Activated naive CD4-positive, alpha-beta T cell treated with anti-CD3 and anti-CD28 coated beads, Interleukin-2, amount 50 U/mL, for 72 hours (primary cell): ENCODE results near the gene POLR2F. TPM values are rescaled to one million over a fixed set of nuclear protein-coding genes. Genes with fewer than 3 reads are reported as not detected.
A peak's percentile ranks its signal among the peaks of the same experiment; 100 is the strongest.

Experiments
- ATAC-seq, 2 donors: fragments of 150-1000 bp; cut with Tn5 transposase; 2 replicates each; pipeline ENCODE4 v1.10.0; 2021; ENCODE audit warnings: mild to moderate bottlenecking in 2 of 2, moderate library complexity in 2 of 2
- DNase-seq, 2 donors: peaks; one replicate each; pipeline ENCODE4 v3.0.0; 2021 to 2022; ENCODE audit warnings: low spot score in 2 of 2
- H3K27ac Mint-ChIP-seq, 2 donors: one replicate each; pipeline ENCODE4 v1.8.0; 2022; ENCODE audit warnings: mild to moderate bottlenecking in 2 of 2, mixed read lengths in 2 of 2
- H3K36me3 Mint-ChIP-seq, 2 donors: one replicate each; pipeline ENCODE4 v1.8.0; 2022; ENCODE audit warnings: mixed read lengths in 2 of 2
- H3K9me3 Mint-ChIP-seq, 2 donors: one replicate each; pipeline ENCODE4 v1.8.0; 2022; ENCODE audit warnings: mixed read lengths in 2 of 2
- total RNA-seq, 2 donors: library from RNA; stranded (reverse); gene quantifications; one replicate each; pipeline ENCODE4 v1.2.3, GENCODE V29; 2022

Gene POLR2F
- total RNA-seq, 2 donors from 2014 or later, result 55.3 to 70.3 TPM

GRCh38 chr22:37999640-38000272 lies 46.3 kb downstream of the POLR2F start:
- ATAC-seq, result peak; percentile 50 to 86
- no peak for DNase-seq
- H3K36me3 Mint-ChIP-seq, result no peaks in the 10 kb centered on the region
- no peaks in the 10 kb centered on the region for H3K9me3 Mint-ChIP-seq
- peak overlapping the region in 1 of 2 donors; percentile 73 for H3K27ac Mint-ChIP-seq

DNA sequence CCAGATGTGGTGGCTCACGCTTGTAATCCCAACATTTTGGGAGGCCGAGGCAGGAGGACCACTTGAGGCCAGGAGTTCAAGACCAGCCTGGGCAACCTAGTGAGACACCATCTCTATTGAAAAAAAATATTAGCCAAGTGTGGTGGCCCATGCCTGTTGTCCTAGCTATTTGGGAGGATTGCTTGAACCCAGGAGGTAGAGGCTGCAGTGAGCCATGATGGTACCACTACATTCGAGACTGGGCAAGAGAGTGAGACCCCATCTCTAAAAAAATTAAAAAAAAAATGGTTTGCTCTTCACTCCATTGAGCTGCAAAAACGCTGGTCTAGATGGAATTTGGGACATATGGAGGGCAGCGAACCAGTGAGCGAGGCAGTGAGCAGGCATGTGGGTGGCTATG lies 52.4 kb downstream of the POLR2F start:
- no peak for DNase-seq
- Mint-ChIP-seq H3K9me3 (no peaks in the 10 kb centered on the region), H3K27ac (no peak overlapping the region), H3K36me3 (no peaks in the 10 kb centered on the region)
- no peak for ATAC-seq

GRCh38 chr22:38006906-38007305 lies 53.4 kb downstream of the POLR2F start:
- ATAC-seq, result no peak
- DNase-seq, result no peak
- H3K9me3 Mint-ChIP-seq, result no peaks in the 10 kb centered on the region
- no peaks in the 10 kb centered on the region for H3K36me3 Mint-ChIP-seq
- H3K27ac Mint-ChIP-seq, result no peak overlapping the region

GRCh38 chr22:38007330-38007902 lies 53.9 kb downstream of the POLR2F start:
- H3K36me3 Mint-ChIP-seq, result no peaks in the 10 kb centered on the region
- H3K27ac Mint-ChIP-seq, result no peak overlapping the region
- H3K9me3 Mint-ChIP-seq, result no peaks in the 10 kb centered on the region
- DNase-seq (no peak), ATAC-seq (no peak)

DNA sequence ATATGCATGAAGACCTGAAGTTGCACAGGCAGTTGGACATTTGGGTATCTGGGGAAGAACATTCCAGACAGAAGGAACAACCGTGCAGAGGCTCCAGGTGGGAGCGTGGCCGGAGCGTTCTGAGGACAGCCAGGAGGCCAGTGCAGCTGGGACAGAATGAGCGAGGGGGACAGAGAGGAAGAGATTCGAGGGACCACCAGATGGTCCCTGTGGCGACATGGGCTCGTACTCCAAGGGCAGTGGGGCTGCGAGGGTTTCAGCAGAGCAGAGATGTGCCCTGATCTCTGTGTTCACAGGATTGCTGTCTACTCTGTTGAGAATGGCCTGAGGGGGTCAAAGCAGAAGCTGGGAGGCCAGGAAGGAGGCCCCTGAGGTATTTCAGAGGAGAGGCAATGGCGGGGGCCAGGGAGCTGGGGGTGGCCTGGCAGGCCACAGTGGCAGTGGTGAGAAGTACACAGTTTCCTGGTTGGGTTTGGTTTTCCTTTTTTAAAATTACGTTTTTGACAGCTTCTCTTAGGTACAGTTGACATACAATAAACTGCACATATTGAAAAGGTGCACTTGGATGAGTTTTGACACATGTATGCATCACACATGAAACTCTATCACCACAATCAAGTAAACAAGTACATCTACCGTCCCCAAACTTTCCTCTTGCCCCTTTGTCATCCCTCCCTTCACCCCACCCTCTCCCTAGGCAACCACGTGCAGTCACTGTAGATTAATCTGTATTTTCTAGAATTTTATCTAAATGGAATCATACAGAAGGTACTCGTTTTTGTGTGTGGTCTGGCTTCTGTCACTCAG lies 55.7 kb downstream of the POLR2F start:
- Mint-ChIP-seq H3K9me3 (no peaks in the 10 kb centered on the region), H3K27ac (no peak overlapping the region), H3K36me3 (no peaks in the 10 kb centered on the region)
- DNase-seq (no peak), ATAC-seq (no peak)

GRCh38 chr22:38012604-38013072 lies 59.1 kb downstream of the POLR2F start:
- Mint-ChIP-seq H3K36me3 (no peaks in the 10 kb centered on the region), H3K9me3 (no peaks in the 10 kb centered on the region), H3K27ac (no peak overlapping the region)
- ATAC-seq (no peak), DNase-seq (no peak)

GRCh38 chr22:38014083-38014482 lies 60.6 kb downstream of the POLR2F start:
- H3K9me3 Mint-ChIP-seq, result no peaks in the 10 kb centered on the region
- DNase-seq (no peak), ATAC-seq (no peak)
- H3K27ac Mint-ChIP-seq, result no peak overlapping the region
- H3K36me3 Mint-ChIP-seq, result no peaks in the 10 kb centered on the region

DNA sequence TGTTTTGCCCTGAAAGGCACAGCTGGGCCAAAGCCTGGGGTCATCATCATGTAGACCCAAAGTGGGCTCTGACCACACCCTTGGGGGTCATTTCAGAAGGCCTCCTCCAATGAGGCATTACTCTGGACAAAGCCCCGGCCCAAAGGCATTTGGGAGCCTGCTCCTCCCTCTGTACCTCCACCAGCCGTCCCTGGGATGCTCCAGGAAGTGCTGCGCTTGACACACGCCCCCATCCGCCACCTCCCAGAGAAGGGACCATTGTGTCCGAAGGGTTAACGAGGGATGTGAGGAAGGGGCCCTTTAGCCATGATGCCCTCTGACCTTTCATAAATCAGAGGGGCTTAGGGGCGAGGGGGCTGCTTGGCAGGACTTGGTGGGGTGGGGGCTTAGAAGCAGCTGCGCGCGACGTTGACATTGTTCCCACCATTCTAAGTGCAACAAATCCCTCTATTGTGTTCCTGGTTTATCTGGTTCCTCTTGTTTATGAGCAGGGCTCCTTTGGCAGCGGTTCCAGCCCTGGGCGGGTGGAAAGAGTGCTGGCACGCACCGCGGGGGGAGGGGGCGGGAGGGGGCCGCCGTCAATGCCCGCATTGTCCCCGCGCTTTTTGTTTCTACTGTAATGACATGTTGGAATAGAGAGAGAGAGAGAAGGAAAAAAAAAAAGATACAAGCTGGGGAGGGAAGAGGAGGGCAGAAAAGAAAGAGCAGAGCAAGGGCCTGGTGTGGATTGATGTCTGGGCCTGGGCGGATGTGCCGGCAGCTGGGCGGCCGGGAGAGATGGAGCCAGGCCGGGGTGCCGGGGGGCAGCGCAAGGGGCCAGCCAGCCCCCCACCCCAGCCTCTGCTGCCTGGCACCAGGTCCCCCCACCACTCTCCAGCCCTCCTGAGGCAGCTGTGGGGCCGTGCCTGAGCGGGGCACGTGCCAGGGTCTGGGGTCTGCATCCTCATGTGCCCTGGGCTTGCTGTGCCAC lies 63.0 kb downstream of the POLR2F start:
- ATAC-seq, result no peak
- H3K27ac Mint-ChIP-seq, result no peak overlapping the region
- H3K9me3 Mint-ChIP-seq, result no peaks in the 10 kb centered on the region

GRCh38 chr22:38017272-38017920 lies 63.9 kb downstream of the POLR2F start:
- no peaks in the 10 kb centered on the region for H3K9me3 Mint-ChIP-seq
- no peaks in the 10 kb centered on the region for H3K36me3 Mint-ChIP-seq
- no peak overlapping the region for H3K27ac Mint-ChIP-seq
- no peak for DNase-seq
- no peak for ATAC-seq

More for the DNA sequence above, 63.0 kb downstream of the POLR2F start:
- no peaks in the 10 kb centered on the region for H3K36me3 Mint-ChIP-seq
- DNase-seq, result no peak

DNA sequence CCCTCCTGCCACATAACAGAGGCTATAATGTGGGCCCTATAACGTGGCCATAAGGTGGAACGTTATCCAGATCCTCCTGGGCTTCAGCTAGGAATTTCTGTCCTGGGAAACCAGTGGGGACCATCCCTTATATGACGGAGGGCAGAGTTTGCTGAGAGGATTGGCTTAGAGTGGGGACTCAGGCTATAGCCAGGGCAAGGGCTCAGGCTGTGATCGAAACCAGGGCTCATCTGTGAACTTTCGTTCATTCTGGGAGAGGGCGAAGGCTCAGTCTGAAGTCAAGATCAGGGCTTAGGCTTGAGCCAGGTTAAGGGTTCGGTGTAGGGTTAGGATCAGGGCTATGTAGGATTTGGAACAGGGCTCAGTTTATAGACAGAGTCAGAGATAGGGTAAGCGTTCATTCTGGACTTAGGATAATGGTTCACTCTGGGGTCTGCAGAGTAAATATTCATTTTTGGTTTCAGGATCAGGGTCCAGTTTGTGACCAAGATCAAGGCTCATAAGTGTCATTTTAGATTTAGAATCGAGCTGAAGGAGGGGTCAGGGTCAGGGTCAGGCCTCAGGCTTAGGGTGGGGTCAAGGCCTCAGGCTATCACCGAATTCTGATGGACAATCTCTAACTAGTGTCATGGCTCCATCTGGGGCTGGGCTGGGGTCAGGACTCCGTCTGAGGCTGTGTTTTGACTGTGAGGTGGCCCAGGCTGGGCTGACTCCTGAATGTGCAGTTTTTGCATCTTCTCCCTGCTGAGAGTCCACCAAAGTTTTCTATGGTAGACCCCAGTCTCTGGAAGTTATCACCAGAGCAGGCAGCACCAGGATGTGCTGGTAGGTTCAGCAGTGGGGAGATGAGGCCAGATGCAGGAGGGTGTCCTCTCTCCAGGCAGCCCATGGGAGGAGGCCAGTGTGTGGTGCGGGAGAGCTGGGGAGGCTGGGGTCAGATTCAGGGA lies 64.7 kb downstream of the POLR2F start:
- no peak for DNase-seq
- peak overlapping the region in 1 of 2 donors; percentile 11 for H3K27ac Mint-ChIP-seq
- H3K36me3 Mint-ChIP-seq, result no peaks in the 10 kb centered on the region
- ATAC-seq, result no peak
- no peaks in the 10 kb centered on the region for H3K9me3 Mint-ChIP-seq

Other genes starting within 250 kb of the POLR2F start
- gene GCAT, start 145.8 kb upstream of the POLR2F start, total RNA-seq, result 10 to 100 TPM in 1 of 2 donors, 1 to 10 TPM in 1; 7.5 to 20.7 TPM
- gene GALR3, start 130.3 kb upstream of the POLR2F start, total RNA-seq, result not detected
- gene ANKRD54, start 109.4 kb upstream of the POLR2F start, total RNA-seq, result 10 to 100 TPM; 16.6 to 22.4 TPM
- 1,000 to 10,000 TPM in 1 of 2 donors, 100 to 1,000 TPM in 1; 699 to 1,046 TPM for gene EIF3L, start 104.3 kb upstream of the POLR2F start, total RNA-seq
- 10 to 100 TPM; 13.9 to 16.5 TPM for gene MICALL1, start 47.4 kb upstream of the POLR2F start, total RNA-seq
- not detected for gene C22orf23, start 98 bp upstream of the POLR2F start, total RNA-seq
- gene SOX10, start 30.9 kb downstream of the POLR2F start, total RNA-seq, result not detected
- gene PICK1, start 103.7 kb downstream of the POLR2F start, total RNA-seq, result 10 to 100 TPM; 25.1 to 26.7 TPM
- under 1 TPM in 1 of 2 donors, not detected in 1; 0.39 TPM for gene SLC16A8, start 130.5 kb downstream of the POLR2F start, total RNA-seq
- gene BAIAP2L2, start 157.0 kb downstream of the POLR2F start, total RNA-seq, result 1 to 10 TPM; 1.1 to 1.3 TPM
- gene PLA2G6, start 228.1 kb downstream of the POLR2F start, total RNA-seq, result 10 to 100 TPM; 74.3 to 75.7 TPM
- gene MAFF, start 248.3 kb downstream of the POLR2F start, total RNA-seq, result 10 to 100 TPM; 12.4 to 21.2 TPM